Forelimb muscle (tissue), 1 donor: ENCODE results near the gene GALNT17. TPM values are rescaled to one million over a fixed set of nuclear protein-coding genes. Genes with fewer than 3 reads are reported as not detected.

Source experiments
- DNase-seq: peaks from one replicate; pipeline ENCODE4 v3.0.0-alpha.2; 2013; ENCODE audit warnings: low read depth
- polyA plus RNA-seq: library from polyadenylated mRNA; unstranded; fragments of 120-200 nt; gene quantifications from one replicate; pipeline ENCODE4 v1.2.1, GENCODE V29; 2013; ENCODE audit not compliant: insufficient read length

Gene GALNT17
- polyA plus RNA-seq, 1 donor, result 35.4 TPM

DNA sequence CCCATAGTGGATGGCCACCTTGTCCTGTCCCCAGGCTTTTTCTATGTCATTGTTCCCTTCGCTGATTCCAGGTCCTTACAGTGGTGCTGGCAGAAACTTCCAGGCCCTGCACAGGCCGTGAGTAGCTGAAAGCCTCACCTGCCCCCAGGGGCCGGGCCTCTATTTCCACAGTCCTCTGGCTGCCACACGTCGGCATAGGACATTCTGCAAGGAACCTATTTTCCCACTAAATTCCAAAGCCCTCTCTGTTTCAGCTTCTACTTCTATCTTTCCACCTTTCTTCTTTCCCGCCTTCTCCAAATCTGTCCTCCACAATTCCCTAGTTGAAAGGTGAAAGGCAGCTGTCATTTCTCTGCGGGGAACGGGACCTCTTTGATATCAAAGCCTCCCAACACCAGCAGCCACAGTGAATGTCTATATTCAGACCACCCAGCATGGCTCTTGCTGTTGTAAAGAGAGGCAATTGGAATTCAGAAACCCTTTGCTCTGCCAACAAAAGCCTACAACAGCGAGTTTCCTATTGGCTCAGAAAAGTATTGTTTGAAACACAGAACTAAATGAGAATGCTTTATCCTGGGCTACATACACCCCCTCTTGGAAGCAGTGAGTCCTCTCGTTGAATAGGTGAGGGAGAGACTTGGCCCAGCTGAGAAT, 607.7 kb downstream of the GALNT17 start:
- DNase-seq, result no peak

GRCh38 chr7:71740174-71740560, 608.2 kb downstream of the GALNT17 start:
- DNase-seq, result no peak

DNA sequence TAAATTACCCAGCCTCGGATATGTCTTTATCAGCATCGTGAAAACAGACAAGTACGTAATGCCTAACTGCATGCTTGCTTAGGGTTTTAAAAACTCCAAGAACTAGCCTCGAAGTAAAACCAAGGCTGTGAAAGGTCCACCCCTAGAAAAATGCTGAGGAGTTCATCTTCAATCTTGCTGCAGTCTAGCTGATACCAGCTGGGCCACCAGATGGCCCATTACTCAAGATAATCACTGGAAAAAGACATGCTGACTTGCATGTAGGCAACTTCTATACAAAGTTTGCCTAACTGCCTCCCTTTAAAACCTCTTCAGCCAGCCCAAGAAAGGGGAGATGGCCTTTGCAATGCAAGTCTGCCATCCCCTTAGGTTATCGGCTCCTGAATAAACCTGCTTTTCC, 614.1 kb downstream of the GALNT17 start:
- no peak for DNase-seq

GRCh38 chr7:71750290-71750689, 618.3 kb downstream of the GALNT17 start:
- no peak for DNase-seq

- no peak for DNase-seq
Measured at GRCh38 chr7:71752171-71752935, 620.4 kb downstream of the GALNT17 start.

- no peak for DNase-seq
Measured at GRCh38 chr7:71753236-71753635, 621.3 kb downstream of the GALNT17 start.

GRCh38 chr7:71753956-71754664, 622.2 kb downstream of the GALNT17 start:
- no peak for DNase-seq

GRCh38 chr7:71754828-71755227, 622.9 kb downstream of the GALNT17 start:
- DNase-seq, result no peak

- no peak for DNase-seq
Measured at GRCh38 chr7:71761336-71761735, 629.4 kb downstream of the GALNT17 start.
